DND-41 (cell line): ENCODE data around the gene DEFB118.

Experiments
- CTCF ChIP-seq: IDR thresholded peaks from 2 replicates; pipeline ENCODE4 v1.5.1; 2012; ENCODE audit warnings: borderline replicate concordance, low read length, moderate library complexity, mild to moderate bottlenecking; ENCODE audit not compliant: poor library complexity, severe bottlenecking; ENCODE audit errors: extremely low read depth
- EZH2 ChIP-seq: IDR thresholded peaks from 3 replicates; pipeline ENCODE4 v1.6.1; 2012; ENCODE audit warnings: borderline replicate concordance, low read depth, mild to moderate bottlenecking, moderate library complexity, low read length, inconsistent platforms; ENCODE audit not compliant: severe bottlenecking

- no peak for TF ChIP-seq CTCF
- no peak for TF ChIP-seq EZH2
Measured at GRCh38 chr20:31322504-31322903, 45.9 kb upstream of the DEFB118 start.
